Inflammatory macrophage (primary cell): ENCODE results near the gene PRKCZ.

Experiments used
- DNase-seq, 2 donors: peaks; one replicate each; pipeline ENCODE4 v3.0.0-alpha.2; 2020 to 2022

PRKCZ gene

DNA sequence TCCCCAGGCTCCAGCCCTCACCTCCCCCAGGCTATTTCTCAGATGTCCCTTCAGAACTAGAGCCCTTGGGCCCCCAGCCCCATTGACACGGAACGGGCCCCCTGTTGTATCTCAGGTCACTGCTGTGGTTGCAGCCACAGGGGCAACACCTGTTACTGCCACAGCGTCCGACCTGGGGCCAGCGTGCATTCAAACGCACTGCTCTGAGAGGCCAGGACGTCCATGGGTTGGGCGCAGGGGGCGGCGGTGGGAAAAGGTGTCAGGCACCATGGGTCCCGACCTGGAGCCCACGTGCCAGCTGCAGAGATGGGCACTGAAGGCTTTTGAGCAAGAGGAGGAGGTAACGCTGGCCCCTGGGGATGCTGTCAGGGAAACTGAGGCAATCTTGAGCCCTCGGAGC is 131.1 kb downstream of the PRKCZ start:
- DNase-seq = no peak

DNA sequence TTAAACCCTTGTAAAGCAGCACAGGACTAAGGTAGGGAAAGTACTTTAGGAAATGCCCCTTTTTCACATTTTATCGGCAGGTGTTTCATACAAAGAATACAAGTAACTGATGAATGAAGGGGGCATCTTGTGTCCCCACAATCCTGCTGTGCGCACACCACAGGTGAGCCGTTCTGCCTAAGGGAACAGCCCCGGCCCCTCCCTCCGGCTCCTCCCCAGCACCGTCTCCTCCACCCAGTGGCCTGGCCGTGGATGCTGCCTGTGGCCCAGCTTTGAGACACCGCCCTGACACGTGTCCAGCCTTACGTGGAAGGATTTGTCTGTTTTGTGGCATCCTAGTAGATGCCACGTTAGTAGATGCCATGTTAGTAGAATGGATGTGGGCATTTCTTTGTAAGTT is 131.5 kb downstream of the PRKCZ start:
- DNase-seq = no peak

DNA sequence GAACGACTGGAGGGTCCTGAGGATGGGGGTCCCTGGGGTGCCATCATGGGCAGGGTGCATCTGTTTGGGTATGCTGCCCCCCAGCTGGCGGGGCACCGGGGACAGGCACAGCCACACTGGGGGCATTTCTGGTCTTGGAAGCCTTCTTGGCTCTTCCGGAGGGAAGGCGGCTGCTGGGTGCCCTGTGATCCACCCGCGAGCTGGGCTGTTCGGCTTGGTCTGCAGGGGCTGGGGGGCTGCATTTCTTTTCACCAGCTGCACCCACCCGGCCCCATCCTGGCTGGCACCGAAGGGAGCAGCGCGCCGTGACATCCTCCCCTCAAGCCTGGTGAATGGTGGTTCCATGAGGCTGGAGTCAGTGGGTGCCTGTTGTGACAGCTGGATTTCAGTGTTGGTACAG is 132.2 kb downstream of the PRKCZ start:
- DNase-seq = no peak

DNA sequence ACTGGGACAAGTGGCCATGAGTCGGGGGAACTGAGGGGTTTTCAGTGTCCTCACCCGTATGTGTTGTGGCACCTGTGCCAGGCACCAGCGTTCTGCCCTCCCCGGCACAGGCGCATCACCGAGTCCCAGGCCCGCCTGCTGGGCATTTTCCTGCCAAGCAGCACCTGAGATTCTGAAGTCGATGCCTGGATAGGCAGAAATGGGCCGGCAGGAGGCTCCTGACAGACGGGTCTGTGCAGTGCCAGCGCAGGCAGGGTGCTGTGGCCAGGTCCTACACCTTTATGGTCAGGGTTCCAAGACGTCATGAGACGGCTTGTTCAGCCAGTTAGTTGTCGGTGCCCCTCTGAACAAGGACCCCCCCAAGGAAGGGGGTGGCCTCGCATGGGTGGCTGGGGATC is 133.7 kb downstream of the PRKCZ start:
- DNase-seq = no peak

DNA sequence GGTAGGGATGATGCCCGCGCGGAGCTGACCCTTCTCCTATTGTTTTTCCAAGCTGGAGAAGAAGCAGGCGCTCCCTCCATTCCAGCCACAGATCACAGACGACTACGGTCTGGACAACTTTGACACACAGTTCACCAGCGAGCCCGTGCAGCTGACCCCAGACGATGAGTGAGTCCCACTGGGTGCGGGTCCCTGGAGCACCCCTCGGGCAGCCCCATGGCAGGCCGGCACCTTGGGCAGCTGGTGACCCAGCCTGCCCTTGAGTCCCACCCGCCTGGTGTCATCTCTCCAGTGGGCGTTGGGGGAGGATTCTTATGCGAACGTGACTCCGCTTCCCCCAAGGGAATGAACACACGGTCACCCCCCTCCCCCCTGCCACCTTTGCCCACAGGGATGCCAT is 134.3 kb downstream of the PRKCZ start:
- DNase-seq = no peak

DNA sequence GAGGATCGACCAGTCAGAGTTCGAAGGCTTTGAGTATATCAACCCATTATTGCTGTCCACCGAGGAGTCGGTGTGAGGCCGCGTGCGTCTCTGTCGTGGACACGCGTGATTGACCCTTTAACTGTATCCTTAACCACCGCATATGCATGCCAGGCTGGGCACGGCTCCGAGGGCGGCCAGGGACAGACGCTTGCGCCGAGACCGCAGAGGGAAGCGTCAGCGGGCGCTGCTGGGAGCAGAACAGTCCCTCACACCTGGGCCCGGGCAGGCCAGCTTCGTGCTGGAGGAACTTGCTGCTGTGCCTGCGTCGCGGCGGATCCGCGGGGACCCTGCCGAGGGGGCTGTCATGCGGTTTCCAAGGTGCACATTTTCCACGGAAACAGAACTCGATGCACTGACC is 134.7 kb downstream of the PRKCZ start:
- DNase-seq = no peak

DNA sequence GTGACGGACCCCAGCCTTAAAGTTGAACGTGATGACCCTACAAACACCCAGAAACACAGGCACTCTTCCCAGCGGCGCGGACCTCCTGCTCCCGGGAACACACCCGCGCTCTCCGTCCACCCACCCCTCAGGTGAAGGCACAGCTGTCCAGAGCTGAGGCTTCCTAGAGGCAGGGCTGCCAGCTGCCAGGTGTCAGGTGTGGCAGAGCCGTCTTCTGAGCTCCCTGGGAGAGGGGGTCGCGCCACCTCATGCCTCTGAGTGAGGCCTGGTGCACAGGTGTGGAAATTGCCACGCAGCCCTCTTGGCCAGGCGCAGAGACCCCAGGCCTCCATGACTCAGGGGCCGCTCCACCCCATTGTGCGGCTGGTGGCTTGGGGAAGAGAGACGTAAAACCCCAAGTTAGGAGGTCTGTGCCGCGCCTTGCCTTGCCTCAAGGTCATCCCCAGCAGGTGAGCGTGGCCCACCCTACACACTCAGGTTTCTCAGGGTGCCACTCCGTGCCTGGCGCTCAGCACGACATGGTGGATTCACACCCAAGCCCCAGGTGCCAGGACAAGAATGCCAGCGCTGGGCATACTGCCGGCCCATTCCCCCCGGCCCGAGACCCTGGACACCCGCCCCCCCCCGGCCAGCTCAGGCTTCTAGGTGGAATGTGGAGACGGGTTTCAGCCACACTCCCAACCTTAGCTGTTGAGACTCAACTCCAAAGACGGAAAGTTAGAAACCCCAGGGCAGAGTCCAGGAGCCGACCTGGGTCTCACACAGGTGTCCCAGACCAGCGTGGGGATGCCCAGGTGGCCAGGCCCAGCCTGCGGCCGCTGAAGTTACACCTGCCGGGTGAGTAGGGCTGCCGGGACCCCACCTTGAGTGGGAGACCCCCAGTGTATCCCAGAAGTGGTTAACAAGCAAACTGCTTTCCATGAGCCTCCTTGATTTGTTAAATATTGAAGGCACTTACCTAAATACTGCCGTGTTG is 136.0 kb downstream of the PRKCZ start:
- no peak for DNase-seq

DNA sequence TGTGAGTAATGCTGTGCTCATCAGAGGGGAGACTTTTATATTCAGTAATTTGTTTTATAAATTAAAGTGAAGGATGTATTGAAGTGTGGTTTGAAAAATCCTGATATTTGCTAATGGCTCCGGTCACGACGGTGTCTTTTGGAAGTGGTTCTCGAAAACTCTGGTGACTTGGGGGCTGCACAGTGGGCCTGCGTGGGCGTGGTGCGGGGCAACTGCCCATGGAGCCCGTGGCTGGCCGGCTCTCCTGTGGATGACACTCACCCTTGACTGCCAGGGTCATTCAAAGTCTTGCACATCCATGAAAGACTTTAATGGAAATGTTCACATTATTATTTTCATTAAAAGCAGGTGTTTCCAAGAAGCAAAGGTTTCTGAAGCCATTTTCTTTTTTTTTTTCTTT is 136.7 kb downstream of the PRKCZ start:
- no peak for DNase-seq

DNA sequence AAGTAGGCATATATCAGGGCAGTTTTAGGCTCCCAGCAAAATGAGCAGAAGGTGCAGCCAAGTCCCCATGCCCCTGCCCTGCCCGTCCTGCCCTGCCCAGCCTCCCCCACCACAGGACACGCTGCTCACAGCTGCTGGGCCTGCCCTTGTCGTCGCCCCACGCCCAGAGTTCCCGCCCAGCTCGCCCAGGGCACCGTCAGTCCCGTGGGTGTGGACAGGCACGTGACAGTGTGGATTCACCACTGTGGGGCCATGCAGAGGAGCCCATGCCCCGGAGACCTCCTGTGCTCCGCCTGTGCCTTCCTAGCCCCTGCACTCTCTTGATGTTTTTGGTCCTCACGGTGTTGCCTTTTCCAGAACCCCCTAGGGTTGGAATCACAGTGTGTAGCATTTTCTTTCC is 137.4 kb downstream of the PRKCZ start:
- no peak for DNase-seq

DNA sequence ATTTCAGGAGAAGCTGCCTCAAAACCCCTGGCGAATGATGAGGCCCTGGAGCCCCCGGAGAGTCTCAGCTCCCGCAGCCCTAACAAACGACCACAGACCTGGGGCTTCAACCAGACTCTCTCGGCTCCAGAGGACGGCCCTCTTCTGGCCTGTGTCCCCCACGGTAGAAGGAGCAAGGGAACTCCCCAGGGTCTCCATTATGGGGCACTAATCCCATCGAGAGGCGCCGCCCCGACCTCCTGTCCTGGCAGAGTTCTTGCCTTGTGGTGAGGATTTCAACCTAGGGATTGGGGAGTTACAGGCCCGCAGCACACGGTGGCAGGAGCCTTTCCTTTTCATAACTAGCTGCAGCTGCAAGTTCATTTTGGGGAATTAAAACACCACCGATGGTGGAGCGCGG is 138.1 kb downstream of the PRKCZ start:
- no peak for DNase-seq

DNA sequence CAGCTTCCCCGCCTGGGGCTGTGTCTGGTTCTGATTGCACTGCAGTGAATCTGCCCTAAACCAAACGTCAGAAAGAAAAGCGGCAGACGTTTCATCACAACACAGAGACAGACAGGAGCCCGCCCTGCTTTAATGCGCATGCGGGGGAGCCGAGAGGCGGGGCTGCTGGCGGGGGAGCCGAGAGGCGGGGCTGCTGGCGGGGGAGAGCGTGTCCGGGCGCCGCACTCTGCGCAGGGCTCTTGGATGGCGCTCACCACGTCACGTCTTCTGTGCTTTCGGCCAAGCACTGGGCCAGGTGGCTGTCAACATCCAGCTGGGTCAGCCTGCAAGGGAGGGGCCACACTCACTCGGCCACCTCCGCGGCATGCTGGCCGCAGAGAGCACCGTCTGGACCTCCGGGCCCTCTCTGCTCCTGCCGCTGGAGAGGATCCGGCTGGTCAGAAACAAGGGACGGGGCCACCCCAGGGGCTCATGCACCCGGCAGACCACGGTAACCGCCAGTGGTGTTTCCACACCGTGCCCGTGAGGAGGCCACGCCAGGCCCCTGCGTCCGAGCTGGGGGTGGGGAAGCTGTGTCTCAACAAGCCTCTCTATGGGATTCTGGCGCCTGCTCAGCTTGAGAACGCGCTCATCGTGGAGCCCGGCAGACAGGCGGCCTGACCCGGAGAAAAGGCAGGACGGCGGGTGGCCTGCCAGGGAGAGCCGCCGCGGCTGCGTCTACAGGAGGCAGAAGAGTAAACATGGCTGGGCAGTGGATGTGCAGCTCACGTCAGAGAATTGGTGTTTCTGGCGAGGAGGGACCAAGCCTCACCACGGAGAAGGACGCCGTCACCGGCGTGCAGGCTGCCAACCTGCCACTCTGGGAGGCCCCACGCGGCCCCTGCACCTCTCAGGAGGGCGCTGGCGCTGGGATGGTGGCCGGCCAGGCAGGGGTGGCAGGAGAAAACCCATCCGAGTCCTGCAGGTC is 139.5 kb downstream of the PRKCZ start:
- peak; percentile 81 to 93 for DNase-seq

DNA sequence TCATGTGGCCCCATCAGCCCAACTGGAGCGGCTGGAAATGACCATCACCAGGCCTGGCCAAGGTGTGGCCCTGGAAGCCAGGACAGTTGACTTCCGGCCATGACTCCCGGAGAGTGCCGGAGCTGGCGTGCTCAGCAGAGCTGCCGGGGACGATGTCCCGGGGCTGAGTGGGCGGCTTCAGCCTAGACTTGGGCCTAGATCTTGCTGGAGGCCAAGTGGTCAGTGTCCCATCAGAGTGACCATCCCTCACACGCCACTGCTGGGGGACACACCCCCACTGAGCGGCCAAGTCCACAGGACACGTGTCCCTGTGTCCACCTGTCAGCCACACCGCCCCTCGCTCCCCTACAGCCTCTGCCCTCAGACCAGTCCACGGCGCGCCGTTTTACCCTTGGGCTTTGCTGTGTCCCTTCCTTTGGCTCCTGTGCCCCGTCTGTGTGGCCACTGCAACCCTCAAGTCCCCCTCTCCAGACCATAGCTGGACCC is 140.3 kb downstream of the PRKCZ start:
- DNase-seq = no peak

DNA sequence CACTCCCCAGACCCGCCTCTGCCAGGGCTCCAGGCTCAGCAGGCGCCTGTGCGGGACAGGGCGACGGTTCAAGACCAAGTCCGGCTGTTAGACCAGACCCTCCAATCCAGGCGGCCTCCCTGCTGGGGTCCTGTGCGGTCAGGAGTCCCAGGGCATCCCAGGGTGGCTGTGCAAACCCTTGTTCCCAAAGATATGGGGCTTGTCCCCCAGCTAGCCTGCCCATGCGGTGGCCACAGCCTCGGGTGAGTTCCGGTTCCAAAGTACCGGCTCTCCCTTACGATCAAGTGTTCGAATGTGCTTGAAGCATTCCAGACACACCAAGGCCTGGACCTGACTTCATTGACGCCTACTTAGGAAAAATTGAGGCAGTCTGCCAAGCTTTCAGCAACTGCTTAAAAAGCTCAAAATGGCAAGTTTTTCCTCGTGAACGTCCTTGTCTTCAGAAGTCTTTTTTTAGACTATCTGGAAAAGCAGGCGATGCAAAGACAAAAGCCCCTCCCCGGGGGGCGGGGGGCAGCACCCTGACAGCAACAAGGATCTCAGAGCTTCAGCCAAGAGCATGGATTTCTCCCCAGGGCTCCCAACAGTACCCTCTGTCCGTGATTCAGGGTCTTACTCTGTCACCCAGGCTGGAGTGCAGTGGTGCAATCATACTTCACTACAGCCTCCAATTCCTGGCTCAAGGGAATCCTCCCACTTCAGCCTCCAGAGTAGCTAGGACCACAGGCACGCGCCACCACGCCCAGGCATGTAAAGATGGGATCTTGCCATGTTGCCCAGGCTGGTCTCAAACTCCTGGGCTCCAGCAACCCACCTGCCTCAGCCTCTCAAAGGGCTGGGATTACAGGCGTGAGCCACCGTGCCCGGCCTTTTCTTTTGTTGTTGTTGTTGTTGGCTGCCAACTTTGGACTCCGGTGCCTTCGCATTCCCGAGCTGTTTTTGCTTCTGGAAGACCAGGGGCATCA is 142.1 kb downstream of the PRKCZ start:
- no peak for DNase-seq

DNA sequence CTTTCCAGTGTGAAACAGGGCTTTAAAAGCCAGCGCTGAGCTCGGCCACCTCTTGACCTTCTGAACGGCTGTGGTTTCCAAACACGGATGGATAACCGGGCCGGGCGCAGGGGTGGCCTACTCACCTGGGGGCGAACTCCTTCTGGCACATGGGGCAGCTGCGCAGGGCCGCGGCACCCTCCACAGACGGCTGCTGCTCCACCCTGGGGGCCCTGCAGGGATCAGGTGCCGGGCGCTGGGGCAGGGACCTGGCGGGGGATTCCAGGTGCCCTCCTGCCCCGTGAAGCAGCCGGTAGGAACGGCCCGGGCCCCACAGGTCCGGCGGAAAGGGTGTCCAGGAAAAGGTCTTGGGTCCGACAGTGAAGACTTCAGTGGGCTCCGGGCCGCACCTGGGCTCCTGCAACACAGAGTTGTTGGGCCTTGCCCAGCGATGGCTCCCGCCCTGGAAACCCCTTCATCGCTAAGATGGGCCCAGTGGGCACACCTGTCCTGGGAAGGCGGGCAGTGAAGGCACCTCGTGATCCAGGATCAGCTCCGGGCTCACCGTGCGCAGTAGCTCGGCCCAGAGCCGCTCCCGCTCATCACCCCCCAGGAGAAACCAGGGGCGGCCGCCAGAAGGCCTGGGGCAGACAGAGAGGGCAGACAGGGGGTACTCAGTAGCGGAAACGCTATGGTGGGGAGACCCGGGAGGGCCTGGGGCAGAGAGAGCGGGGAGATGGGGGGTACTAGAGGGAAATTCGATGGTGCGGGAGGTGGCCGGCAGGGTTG is 143.5 kb downstream of the PRKCZ start:
- no peak for DNase-seq

DNA sequence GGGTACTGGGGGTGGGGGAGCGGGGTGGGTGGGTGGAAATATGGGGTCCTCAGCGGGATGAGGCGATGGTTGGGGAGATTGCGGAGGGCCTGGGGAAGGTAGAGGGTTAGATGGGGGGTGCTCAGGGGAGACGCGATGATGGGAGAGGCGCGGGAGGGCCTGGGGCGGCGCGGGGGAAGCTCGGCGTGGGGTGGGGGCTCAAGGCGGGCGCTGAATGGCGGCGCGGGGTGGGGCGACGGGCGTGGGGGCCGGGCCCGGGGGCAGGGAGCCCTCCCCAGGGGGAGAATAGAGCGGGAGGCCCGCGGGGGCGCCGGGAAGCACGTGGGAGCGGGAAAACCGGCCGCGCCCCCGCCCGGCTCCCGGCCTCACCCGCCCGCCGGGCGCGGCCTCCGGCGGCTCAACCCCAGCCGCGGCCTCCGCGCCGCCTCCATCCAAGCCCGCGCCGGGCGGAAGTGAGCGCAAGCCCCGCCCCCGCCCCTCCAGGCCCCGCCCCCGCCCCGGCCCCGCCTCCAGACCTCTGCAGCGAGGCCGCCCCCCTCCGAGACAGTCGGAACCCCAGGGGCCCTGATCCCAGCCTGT is 144.2 kb downstream of the PRKCZ start, which contains the start of gene FAAP20:
TSS of gene FAAP20 (minus strand) at position 454 of the 579 bp plus-strand sequence. CDS start at position 431, 23 bp downstream.
- DNase-seq = peak; percentile 24 to 61

DNA sequence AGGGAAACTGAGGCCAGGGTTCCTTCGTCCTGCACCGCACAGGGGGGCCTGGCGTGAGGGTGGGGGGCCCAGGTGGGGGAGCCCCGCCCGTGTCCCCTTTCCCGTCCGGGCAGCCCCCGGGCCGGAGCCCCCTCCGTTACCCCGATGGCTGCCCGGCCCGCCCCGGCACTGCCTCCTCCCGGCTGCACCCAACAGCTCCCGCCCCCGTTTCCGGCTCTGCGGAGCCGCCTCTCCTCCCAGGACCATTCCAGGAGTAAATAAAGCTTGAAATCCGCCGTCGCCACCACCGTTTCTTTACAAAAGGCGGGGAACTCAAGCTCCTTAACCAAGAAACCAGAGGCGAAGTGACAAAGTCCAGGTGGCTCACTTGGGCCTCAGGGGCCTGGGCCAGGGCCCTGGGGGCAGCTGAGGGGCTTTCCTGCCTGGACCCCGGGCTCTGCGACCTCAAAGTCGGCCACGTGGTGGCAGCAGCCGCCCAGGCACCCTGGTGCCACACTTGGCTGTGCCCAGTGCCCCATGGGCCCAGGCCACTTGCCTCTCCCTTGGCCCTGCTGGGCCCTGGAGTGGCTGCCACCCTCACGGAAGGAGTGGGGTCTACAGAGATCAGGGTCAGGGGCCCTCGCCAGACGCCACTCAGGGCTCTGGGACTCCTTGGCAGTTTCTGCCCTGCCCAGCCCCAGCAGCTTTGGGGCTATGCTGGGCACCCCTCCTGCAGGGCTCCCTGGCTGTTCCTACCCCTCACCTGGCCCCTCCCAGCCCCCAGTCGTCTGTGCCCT is 144.9 kb downstream of the PRKCZ start:
- DNase-seq = peak; percentile 85

DNA sequence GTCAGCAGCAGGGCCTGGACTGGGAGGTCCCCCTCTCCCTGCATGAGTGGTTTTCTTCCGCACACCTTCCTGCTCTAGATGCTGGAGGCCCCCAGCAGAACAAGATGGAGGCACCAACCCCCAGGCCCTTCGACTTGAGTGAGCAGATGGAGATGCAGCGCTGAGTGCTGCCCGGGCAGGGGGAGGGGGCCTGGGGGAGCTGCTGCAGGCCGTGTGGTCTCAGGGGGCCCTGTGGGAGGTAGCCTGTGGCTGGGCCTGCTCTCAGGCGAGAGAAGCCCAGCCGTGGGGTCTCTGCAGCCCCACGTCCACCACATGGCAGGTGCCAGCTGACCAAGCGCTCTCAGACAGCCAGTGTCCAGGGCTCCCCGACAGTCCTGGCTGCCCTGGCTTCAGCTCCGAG is 145.6 kb downstream of the PRKCZ start:
- no peak for DNase-seq

DNA sequence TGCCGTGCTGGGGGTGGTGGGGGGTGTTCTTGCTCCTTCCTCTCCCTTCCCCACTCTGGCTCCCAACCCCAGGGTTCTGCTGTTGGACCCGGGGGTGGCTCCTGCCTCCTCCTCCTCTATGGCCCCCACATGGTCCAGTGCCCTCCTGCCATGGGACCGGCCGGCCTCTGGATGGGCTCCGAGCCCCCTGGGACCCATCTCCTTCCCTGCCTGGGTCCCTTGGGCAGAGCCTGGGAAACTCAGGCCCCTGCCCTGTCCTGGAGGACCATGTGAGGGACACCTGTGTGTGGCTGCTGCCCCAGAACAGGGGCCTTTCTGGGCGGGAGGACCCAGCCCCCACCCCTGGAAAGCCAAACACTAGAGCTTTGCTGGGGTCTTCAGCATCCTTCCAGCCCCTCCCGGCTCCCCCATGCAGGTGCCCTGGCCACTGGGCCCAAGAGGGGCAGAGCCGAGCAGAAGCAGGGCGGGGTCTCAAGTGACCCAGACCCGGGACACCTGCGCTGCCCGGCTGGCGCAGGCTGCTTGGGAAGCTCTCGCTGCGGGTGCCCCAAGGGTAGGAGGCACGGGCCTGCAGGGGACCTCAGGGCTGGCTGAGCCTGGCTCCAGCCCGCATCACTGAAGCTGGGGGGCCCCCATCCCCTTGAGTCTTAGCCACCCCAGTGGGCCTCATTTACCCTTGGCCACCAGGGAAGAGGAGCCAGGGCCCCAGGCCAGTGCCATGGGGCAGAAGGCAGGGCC is 146.9 kb downstream of the PRKCZ start:
- DNase-seq = no peak

DNA sequence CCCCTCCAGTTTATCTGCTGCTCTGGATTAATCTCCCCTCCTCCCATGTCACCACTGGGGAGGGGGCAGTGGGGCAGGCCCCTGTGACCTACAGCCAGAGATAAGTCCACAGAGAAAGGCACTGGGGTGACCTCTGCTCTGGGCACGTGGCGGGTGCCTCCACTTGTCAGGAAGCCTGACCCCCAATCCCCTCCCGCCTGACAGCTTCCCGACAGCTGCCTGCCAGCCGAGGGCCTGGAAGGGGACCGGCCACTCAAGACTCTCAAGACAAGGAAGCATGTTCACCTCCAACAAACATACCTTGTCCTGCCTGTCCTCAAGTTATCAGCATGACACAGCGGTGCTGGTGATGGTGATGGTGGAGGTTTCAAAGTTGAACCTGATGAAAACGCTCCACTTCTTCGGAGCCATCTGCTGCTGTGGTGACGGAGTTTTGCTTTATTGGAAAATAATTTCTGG is 147.5 kb downstream of the PRKCZ start:
- DNase-seq = no peak
